Activated CD4-positive, alpha-beta memory T cell treated with anti-CD3 and anti-CD28 coated beads for 36 hours (primary cell): ENCODE data around the gene CERS5. TPM values are rescaled to one million over a fixed set of nuclear protein-coding genes. Genes with fewer than 3 reads are reported as not detected.

Experiments used
- CTCF ChIA-PET: fragments of 350-600 bp; sonication (Branson Sonifier 250); formaldehyde crosslinking; loops from one replicate; lab custom pipeline; 2021; ENCODE audit warnings: antibody characterized with exemption, inconsistent platforms; lab: Charles Lee
- POLR2A ChIA-PET: fragments of 350-600 bp; sonication (Branson Sonifier 250); formaldehyde crosslinking; loops from one replicate; lab custom pipeline; 2021; ENCODE audit warnings: antibody characterized with exemption; lab: Charles Lee
- DNase-seq: peaks from one replicate; pipeline ENCODE4 v3.0.0-alpha.2; 2020
- H3K27ac Mint-ChIP-seq: one replicate; pipeline ENCODE4 v1.8.0; 2021; ENCODE audit warnings: mixed read lengths
- H3K27me3 Mint-ChIP-seq: one replicate; pipeline ENCODE4 v1.8.0; 2021; ENCODE audit warnings: mixed read lengths
- H3K36me3 Mint-ChIP-seq: one replicate; pipeline ENCODE4 v1.8.0; 2021; ENCODE audit warnings: mixed read lengths
- H3K4me1 Mint-ChIP-seq: one replicate; pipeline ENCODE4 v1.8.0; 2021; ENCODE audit warnings: low read depth, mixed read lengths
- H3K4me3 Mint-ChIP-seq: one replicate; pipeline ENCODE4 v1.8.0; 2021; ENCODE audit warnings: mild to moderate bottlenecking, mixed read lengths
- H3K9me3 Mint-ChIP-seq: one replicate; pipeline ENCODE4 v1.8.0; 2021; ENCODE audit warnings: mixed read lengths
- intact Hi-C: fragments of 100-400 bp; cut with micrococcal nuclease; formaldehyde crosslinking; loops from one replicate; pipeline ENCODE4 v1.15.1; 2023
- total RNA-seq, 2 experiments: library from RNA; stranded (reverse); gene quantifications; one replicate each; pipeline ENCODE4 v1.2.3, GENCODE V29; 2021

CERS5 gene
- total RNA-seq, 2 experiments from 2014 or later: 59.5 to 63.0 TPM

DNA sequence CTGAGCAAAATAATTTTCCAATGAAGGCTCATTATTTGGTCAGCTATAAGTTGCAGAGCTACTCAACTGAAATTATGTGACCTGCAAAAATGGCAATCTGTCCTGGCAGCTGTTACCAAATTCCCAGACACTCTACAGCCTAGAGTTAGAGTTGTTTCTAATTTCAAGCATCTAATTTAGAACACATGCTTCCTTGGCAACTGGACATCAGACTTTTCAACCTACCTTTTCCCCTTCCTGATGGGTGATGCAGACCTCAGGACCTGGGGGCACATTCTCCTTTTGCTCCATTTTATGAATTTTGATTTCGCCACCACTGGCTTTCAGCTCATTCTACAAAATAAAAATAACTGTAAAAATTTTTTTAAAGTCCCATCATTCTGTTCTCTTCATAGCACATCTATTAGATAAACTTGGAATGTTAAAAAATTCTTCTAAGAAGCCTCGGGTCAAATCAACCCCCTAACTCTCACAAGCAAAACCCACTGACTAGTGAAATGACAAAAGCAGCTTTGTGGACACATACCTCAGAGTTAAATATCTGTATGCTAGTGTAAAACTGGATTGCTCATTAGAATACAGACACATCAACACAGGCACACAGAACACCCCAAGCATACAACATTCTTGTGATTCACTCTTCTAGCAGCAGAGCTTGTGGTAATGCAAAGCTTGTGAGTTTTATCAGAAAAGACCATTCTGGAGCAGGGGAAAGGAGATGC, 33.5 kb upstream of the CERS5 start:
- ChIA-PET POLR2A (no interaction called here), CTCF (no interaction called here)
- peaks cover 59% of the 10 kb centered on the region for H3K36me3 Mint-ChIP-seq
- intact Hi-C loops: no loop called here
- H3K4me3 Mint-ChIP-seq: no peak overlapping the region
- H3K27ac Mint-ChIP-seq: no peak overlapping the region
- no peaks in the 10 kb centered on the region for H3K27me3 Mint-ChIP-seq
- DNase-seq: no peak
- peaks cover 2% of the 10 kb centered on the region for H3K4me1 Mint-ChIP-seq
- no peaks in the 10 kb centered on the region for H3K9me3 Mint-ChIP-seq

DNA sequence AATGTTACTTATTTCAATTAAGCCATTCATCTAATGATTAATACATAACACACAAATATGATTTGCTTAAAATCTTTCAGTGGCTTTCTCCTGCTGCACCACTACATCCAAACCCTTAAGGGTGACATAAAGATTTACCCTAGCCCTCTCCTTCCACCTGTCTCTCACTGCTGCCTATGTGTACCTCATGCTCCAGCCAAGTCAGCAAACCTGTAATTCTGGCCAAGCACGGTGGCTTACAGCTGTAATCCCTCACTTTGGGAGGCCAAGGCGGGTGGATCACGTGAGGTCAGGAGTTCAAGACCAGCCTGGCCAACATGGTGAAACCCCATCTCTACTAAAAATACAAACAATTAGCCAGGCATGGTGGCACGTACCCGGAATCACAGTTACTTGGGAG, 31.7 kb upstream of the CERS5 start:
- peaks cover 45% of the 10 kb centered on the region for H3K36me3 Mint-ChIP-seq
- ChIA-PET POLR2A (no interaction called here), CTCF (no interaction called here)
- H3K4me3 Mint-ChIP-seq: no peak overlapping the region
- no peaks in the 10 kb centered on the region for H3K27me3 Mint-ChIP-seq
- H3K27ac Mint-ChIP-seq: no peak overlapping the region
- intact Hi-C loops: no loop called here
- peaks cover 2% of the 10 kb centered on the region for H3K4me1 Mint-ChIP-seq
- no peak for DNase-seq
- no peaks in the 10 kb centered on the region for H3K9me3 Mint-ChIP-seq

DNA sequence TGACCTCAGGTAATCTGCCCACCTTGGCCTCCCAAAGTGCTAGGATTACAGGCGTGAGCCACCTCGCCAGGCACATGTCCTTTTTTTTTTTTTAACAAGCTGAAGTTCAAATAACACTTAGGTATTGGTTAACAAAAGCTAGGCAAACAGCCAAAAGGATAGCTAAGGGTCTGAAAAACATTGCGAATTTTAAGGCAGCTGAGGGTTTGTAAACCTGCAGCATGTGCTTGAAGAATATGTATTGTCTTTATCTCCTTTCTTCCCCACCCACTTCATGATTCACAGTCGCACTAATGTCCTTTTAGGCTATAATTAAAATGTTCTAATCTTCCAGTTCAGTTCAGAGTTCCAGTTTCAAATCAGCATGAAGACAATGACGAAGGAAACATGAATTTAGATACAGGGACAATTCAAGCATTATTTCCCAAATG, 30.1 kb upstream of the CERS5 start:
- no peak overlapping the region for H3K4me3 Mint-ChIP-seq
- no peak overlapping the region for H3K27ac Mint-ChIP-seq
- ChIA-PET POLR2A (no interaction called here), CTCF (interaction anchor here (1.0 to 1.3 kb wide), 2 partner anchors 65 to 86 kb away, joined by 3 to 4 read pairs; partner anchors contain the start of gene COX14)
- H3K36me3 Mint-ChIP-seq: peaks cover 45% of the 10 kb centered on the region
- no peaks in the 10 kb centered on the region for H3K27me3 Mint-ChIP-seq
- DNase-seq: no peak
- peaks cover 2% of the 10 kb centered on the region for H3K4me1 Mint-ChIP-seq
- intact Hi-C loops: no loop called here
- no peaks in the 10 kb centered on the region for H3K9me3 Mint-ChIP-seq

DNA sequence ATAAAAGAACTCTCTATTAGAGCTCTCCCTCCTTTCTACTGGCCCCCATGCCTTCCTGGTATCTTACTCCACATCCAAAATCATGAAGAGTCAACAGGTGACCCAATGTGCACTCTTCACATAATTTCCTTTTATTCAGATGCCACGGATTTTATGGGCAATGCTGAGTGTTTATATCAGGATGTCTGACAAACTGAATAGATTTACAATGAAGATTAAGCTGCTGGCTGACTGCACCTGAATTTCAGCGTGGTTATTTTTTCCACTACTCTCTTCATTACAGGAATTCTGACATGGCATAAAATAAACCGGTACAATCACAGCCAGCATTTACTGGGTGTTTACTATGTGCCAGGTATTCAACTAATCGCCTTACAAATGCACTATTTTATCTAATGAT, 29.4 kb upstream of the CERS5 start:
- intact Hi-C loops: no loop called here
- H3K4me3 Mint-ChIP-seq: no peak overlapping the region
- ChIA-PET CTCF (interaction anchor here (1.0 to 1.3 kb wide), 3 partner anchors 64 to 118 kb away, joined by 3 to 4 read pairs (median 3); partner anchors contain the start of gene COX14), POLR2A (no interaction called here)
- peaks cover 2% of the 10 kb centered on the region for H3K4me1 Mint-ChIP-seq
- H3K27ac Mint-ChIP-seq: no peak overlapping the region
- no peak for DNase-seq
- no peaks in the 10 kb centered on the region for H3K9me3 Mint-ChIP-seq
- peaks cover 42% of the 10 kb centered on the region for H3K36me3 Mint-ChIP-seq
- no peaks in the 10 kb centered on the region for H3K27me3 Mint-ChIP-seq

DNA sequence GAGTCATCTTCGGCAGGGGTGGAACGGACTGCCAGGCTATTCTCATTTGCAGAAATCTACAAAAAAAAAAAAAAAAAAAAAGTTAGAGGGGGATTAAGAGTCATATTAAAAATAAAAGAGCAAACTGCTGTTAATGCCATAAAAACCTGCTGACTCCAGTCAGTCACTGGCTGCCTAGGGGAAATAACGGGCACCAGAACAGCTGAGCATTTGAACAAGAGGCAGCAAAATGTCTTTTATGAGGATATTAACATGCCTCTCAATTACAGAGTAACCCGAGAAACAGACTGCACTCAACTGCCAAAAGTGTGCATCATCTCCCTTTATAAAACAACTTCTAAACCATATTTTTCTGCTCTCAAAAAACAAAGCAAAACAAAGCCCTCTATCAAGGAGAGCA, 28.7 kb upstream of the CERS5 start:
- Mint-ChIP-seq H3K27ac (no peak overlapping the region), H3K4me3 (no peak overlapping the region), H3K36me3 (peaks cover 42% of the 10 kb centered on the region), H3K27me3 (no peaks in the 10 kb centered on the region), H3K9me3 (no peaks in the 10 kb centered on the region), H3K4me1 (peaks cover 2% of the 10 kb centered on the region)
- intact Hi-C loops: no loop called here
- no peak for DNase-seq
- CTCF ChIA-PET: interaction anchor here (1.3 kb wide), 1 partner anchor 119 kb away, joined by 3 read pairs; no protein-coding TSS in a partner anchor
- POLR2A ChIA-PET: no interaction called here

DNA sequence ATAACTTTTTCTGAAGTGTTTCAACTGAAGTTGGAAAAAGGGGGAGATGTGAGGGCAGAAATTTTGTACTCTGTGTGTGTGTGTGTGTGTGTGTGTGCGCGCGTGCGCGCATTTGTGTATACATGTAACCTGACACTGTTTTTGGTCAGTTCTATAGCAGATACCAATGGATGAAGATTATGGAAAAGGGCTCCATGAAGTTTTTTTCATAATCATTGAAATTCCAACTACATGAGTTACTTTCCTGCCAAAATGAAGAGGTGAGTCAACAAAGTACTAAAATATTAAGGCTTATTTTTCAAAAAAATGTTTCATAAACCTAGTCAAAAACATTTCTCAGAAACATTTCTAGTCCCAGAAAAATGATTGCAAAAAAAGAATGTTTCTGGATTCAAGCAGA, 25.7 kb upstream of the CERS5 start:
- H3K27ac Mint-ChIP-seq: peak overlapping the region; percentile 4
- no peak overlapping the region for H3K4me3 Mint-ChIP-seq
- POLR2A ChIA-PET: no interaction called here
- CTCF ChIA-PET: no interaction called here
- H3K9me3 Mint-ChIP-seq: no peaks in the 10 kb centered on the region
- no peaks in the 10 kb centered on the region for H3K27me3 Mint-ChIP-seq
- no peak for DNase-seq
- peaks cover 18% of the 10 kb centered on the region for H3K4me1 Mint-ChIP-seq
- peaks cover 36% of the 10 kb centered on the region for H3K36me3 Mint-ChIP-seq
- intact Hi-C loops: no loop called here

DNA sequence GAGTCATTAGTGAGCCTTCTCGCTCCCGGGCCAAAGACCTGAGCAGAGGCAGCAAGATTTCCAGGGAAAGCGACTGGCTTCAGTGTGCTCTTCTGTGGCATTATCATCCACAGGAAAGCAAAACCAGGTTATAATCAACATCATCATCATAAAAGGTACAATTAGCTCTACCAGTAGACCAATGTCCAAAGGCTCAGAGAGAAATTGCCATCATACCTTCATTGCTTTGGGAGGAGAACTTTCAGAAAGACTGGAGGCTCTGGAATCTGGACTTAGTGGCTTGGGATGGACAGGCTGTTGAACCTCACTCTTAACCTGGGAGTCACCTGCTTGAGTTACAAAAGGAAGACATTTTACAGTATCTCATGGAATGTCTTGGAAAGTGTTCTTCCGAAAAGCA, 25.1 kb upstream of the CERS5 start:
- ChIA-PET POLR2A (no interaction called here), CTCF (no interaction called here)
- H3K27ac Mint-ChIP-seq: no peak overlapping the region
- H3K4me3 Mint-ChIP-seq: no peak overlapping the region
- no peaks in the 10 kb centered on the region for H3K9me3 Mint-ChIP-seq
- peaks cover 33% of the 10 kb centered on the region for H3K36me3 Mint-ChIP-seq
- no peak for DNase-seq
- no peaks in the 10 kb centered on the region for H3K27me3 Mint-ChIP-seq
- H3K4me1 Mint-ChIP-seq: peaks cover 23% of the 10 kb centered on the region
- intact Hi-C loops: no loop called here

DNA sequence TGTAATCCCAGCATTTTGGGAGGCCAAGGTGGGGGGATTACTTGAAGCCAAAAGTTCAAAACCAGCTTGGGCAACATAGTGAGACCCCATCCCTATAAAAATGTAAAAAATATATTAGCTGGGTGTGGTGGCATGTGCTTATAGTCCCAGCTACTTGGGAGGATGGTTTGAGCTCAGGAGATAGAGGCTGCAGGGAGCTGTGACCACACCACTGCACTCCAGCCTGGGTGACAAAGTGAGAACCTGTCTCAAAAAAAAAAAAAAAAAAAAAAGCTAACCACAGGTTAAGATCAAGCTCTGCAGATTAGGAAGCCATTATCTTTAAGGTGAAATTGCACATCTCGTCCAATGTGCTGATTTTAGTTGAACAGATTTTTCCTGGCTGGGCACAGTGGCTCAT, 23.7 kb upstream of the CERS5 start:
- H3K4me3 Mint-ChIP-seq: no peak overlapping the region
- peaks cover 32% of the 10 kb centered on the region for H3K36me3 Mint-ChIP-seq
- no peaks in the 10 kb centered on the region for H3K9me3 Mint-ChIP-seq
- ChIA-PET POLR2A (interaction anchor here (1.1 kb wide), 1 partner anchor 24 kb away, joined by 3 read pairs; the partner anchor contains the start of gene CERS5), CTCF (no interaction called here)
- peaks cover 37% of the 10 kb centered on the region for H3K4me1 Mint-ChIP-seq
- DNase-seq: no peak
- no peaks in the 10 kb centered on the region for H3K27me3 Mint-ChIP-seq
- H3K27ac Mint-ChIP-seq: peak overlapping the region; percentile 18
- intact Hi-C loops: no loop called here

DNA sequence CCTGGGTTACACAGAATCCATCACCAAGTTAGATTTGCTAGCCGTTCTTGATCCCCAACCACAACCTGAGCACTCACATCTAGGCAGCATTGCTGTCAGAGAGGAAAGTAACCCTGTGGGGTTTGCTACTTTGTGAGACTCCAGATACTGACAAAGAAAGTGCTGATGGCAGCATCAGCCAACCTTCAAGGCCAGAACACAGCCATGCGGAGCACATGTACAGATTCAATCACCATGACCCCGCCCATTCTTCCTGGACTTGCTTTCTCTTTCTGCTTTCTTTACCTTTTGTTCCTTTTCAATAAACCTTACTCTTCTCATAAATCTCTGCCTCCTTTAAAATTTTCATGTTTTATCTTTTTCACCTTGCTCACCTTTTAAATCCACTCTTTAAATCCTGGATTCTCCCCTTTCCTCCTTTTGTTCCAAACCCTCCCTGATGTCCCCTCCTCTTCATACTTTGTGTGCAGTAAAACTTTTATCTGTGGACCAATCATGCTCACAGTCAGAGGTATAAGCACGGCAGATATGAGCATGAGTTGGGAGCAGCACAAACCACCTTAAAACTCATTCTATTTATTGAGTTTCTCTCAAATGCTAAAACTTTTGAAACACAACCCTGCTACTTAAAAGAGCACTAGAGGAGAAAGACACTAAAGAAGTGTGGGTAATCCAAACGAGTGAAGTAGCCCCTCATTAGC, 21.9 kb upstream of the CERS5 start:
- peak overlapping the region; percentile 53 for H3K4me3 Mint-ChIP-seq
- POLR2A ChIA-PET: no interaction called here
- peaks cover 51% of the 10 kb centered on the region for H3K4me1 Mint-ChIP-seq
- peak; percentile 71 for DNase-seq
- H3K36me3 Mint-ChIP-seq: peaks cover 39% of the 10 kb centered on the region
- no peaks in the 10 kb centered on the region for H3K27me3 Mint-ChIP-seq
- no peaks in the 10 kb centered on the region for H3K9me3 Mint-ChIP-seq
- intact Hi-C loops: loop anchor here (10.0 kb wide), 1 partner anchor 216 kb away; the partner anchor contains the start of gene LARP4
- H3K27ac Mint-ChIP-seq: peak overlapping the region; percentile 99
- CTCF ChIA-PET: interaction anchor here (1.3 to 2.9 kb wide), 5 partner anchors 13 to 125 kb away, joined by 3 to 19 read pairs (median 9); partner anchors contain the start of gene COX14

DNA sequence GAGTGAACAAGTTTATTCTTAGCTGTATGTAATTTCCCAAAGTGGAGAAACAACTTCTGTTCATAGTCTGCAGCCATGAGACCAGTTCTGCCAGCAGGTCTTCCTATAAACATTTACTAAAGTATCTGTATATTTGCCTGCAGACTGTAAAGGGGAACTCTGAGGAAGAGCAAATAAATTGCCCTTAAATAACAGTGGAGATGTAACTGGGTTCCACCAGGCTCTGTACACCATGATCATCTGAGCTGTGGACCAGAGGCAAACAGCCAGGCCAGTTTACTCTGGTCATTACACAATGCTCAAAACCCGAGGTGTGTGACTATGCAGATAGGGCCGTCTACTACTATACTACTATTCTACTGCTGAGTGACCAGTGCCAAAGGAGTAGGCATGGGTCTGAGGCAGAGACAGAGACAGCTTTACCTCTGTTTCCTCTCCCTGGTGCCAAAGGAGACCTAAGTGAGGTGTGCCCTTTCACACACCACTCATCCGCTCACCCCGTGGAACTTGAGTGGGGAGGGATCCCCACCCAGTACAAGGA, 21.1 kb upstream of the CERS5 start:
- DNase-seq: no peak
- CTCF ChIA-PET: interaction anchor here (0.6 to 2.9 kb wide), 7 partner anchors 12 to 936 kb away, joined by 3 to 19 read pairs (median 8); partner anchors contain the start of gene COX14
- Mint-ChIP-seq H3K9me3 (no peaks in the 10 kb centered on the region), H3K4me3 (peak overlapping the region; percentile 53), H3K27me3 (no peaks in the 10 kb centered on the region), H3K4me1 (peaks cover 55% of the 10 kb centered on the region), H3K27ac (peak overlapping the region; percentile 99), H3K36me3 (peaks cover 41% of the 10 kb centered on the region)
- POLR2A ChIA-PET: interaction anchor here (0.8 to 1.6 kb wide), 3 partner anchors 21 to 212 kb away, joined by 3 read pairs; no protein-coding TSS in a partner anchor
- intact Hi-C loops: loop anchor here (10.0 kb wide), 1 partner anchor 216 kb away; the partner anchor contains the start of gene LARP4

DNA sequence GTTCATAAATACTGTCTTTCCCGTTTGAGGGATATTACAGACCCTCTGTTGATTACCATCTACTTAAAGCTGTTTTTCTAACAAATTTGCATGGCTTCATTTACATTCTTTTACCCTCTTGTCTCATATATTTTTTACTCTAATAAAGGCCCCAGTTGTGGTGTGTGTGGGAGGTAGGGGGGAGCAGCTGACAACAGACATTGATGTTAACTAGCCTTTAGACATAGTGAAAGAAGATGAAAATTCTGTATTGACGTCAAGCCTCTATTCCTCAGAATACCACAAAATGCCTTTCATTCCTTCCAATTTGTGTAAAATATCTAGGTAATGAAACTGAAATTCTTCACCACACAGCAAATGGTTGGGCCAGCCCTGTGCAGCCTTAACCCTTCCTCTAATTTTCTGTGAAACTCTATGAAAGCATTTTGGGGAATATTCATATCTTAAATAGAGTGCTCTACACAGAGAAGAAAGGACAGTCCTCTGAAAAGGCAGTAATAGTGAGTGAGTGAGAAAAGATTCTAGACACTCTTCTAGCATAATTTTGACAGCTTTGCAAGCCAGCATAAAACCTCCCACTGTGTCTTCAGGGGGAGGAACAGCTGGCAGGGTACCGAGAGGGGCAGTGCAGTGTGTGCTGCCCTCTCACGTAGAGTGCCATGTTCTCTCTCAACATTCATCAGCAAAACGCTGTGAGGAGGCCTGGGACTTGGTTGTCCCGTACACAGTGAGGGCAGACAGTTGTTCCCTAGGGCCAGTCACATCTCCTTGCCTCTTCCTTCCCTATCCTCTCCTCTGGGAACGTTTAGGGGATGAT, 20.1 kb upstream of the CERS5 start:
- no peaks in the 10 kb centered on the region for H3K9me3 Mint-ChIP-seq
- no peaks in the 10 kb centered on the region for H3K27me3 Mint-ChIP-seq
- H3K27ac Mint-ChIP-seq: peak overlapping the region; percentile 99
- CTCF ChIA-PET: interaction anchor here (0.6 to 2.9 kb wide), 9 partner anchors 11 to 937 kb away, joined by 3 to 19 read pairs (median 8); partner anchors contain the start of gene COX14
- POLR2A ChIA-PET: interaction anchor here (0.8 to 2.8 kb wide), 11 partner anchors 14 to 213 kb away, joined by 3 to 21 read pairs (median 3); partner anchors contain the start of gene LIMA1
- H3K4me1 Mint-ChIP-seq: peaks cover 55% of the 10 kb centered on the region
- H3K36me3 Mint-ChIP-seq: peaks cover 40% of the 10 kb centered on the region
- peak; percentile 81 for DNase-seq
- peak overlapping the region; percentile 46 for H3K4me3 Mint-ChIP-seq
- intact Hi-C loops: loop anchor here (1.0 to 10.0 kb wide), 6 partner anchors 20 to 355 kb away; partner anchors contain the start of genes CERS5 and LARP4
